Measurements from ENCODE around the gene RAD50. TPM values are rescaled to one million over a fixed set of nuclear protein-coding genes. Genes with fewer than 3 reads are reported as not detected.
A peak's percentile ranks its signal among the peaks of the same experiment; 100 is the strongest.

Gene RAD50
- total and polyA plus RNA-seq, 10 donors = 4.2 to 34.0 (median 25.7) TPM

DNA sequence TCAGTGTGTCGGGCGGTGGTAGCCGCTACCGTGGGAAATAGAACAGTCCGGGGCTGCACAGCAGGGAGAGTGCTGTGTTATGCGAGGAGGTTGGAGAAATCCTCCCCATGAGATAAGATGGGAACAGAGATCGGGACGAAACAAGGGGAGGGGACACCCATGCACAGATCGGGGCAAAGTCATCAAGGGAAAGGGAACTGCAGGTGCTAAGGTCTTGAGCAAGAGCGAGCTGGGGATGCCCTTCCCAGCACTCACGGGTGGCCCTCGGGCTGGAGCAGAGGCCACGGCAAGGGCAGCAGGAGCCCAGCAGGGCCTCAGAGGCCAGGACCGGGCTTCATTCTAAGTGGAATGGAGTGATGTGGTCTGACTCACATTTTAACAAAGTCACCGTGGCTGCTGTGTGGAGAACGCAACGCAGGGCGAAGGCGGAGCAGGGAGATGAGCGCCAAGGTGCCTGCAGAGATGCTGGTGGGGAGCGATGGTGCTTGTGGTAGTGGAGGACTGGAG is 108.8 kb downstream of the RAD50 start:
- DNase-seq = peak; percentile 65
- Histone ChIP-seq H3K9me3 (no peaks in the 10 kb centered on the region), H3K4me1 (peaks cover 0 to 18% (median 6%) of the 10 kb centered on the region in 6 donors), H3K4me3 (no peak overlapping the region), H3K27me3 (replicated peaks in 1 of 7) (no peaks in the 10 kb centered on the region), H3K36me3 (no peaks in the 10 kb centered on the region), H3K27ac (no peak overlapping the region)
- no peak for TF ChIP-seq POLR2A (IDR thresholded peaks at IDR 0.05)
- TF ChIP-seq POLR2AphosphoS5 (IDR thresholded peaks at IDR 0.05) = no peak
- no peak for TF ChIP-seq CTCF (IDR thresholded peaks at IDR 0.05 in 8 of 11, conservative IDR thresholded peaks at IDR 0.05 in 3 of 11)
- intact Hi-C loops (cut with DNase I; ENCODE audit: low total_unique reads) = no loop called here
- WGBS, 5 donors = 88 to 95% (median 92%) methylated on average over 21 of the region's 21 CpGs

DNA sequence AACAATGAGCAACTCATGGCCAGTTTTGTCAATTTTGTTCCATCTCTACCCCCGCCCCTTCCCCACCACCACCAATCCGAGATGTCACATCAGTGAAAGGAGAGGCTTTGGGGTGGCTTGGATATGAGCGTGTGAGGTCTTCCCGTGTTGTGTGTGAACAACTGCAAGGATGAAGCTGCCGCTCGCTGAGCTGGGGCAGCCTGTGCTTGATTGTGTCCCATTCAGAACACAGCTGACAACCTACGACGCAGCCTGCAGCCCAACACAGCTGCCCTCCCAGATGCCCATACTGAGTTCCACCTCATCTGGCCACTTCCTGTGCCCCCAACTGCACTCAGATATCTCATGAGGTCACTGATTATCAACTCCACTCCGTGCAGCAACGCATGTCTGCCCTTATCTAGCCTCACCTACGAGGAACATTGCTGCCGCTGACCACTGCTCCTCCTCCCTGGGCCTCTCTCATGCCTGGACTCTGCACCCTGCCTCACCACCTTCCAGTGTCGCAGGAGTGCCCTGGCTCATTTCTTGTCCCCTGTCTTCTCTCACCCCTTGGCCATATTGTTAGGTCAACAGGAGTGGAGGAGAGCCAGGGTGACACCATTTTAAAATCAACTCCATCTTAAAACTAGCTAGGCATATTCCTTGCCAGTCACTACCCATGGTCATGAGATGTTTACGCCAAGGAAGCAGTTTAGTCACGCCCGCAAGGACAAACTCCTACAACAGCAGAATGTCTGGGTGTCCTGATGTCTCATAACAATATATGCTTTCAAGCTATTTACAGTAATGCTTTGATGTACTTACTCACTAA is 109.7 kb downstream of the RAD50 start:
- Histone ChIP-seq H3K9me3 (no peaks in the 10 kb centered on the region), H3K36me3 (no peaks in the 10 kb centered on the region), H3K27ac (no peak overlapping the region), H3K4me3 (no peak overlapping the region), H3K4me1 (peaks cover 0 to 18% (median 6%) of the 10 kb centered on the region in 6 donors), H3K27me3 (replicated peaks in 1 of 7) (no peaks in the 10 kb centered on the region)
- DNase-seq = peak; percentile 47
- intact Hi-C loops (cut with DNase I; ENCODE audit: low total_unique reads) = no loop called here
- TF ChIP-seq POLR2AphosphoS5 (IDR thresholded peaks at IDR 0.05) (no peak), CTCF (IDR thresholded peaks at IDR 0.05 in 8 of 11, conservative IDR thresholded peaks at IDR 0.05 in 3 of 11) (no peak), POLR2A (IDR thresholded peaks at IDR 0.05) (no peak)
- WGBS, 5 donors = 88 to 95% (median 92%) methylated on average over 16 of the region's 16 CpGs

DNA sequence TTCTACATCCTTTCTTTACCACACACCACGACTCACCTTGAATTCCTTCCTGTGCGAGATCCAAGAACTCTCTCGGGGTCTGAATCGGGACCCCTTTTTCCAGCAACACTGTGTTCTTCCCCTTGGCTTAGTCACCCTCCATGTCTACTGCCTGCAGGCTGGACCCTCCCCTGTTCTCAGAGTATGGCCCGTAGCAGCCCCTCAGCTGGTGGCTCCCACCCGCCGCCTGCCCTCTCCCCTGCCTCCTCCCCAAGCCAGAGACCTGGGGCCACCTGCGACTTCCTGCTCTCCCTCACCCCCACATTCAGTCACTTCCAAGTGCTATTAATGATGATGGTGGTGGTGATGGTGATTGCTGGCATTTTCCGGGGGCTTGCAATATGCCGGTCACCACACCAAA is 110.5 kb downstream of the RAD50 start:
- intact Hi-C loops (cut with DNase I; ENCODE audit: low total_unique reads) = no loop called here
- no peaks in the 10 kb centered on the region for H3K36me3 ChIP-seq
- WGBS, 5 donors = 81 to 88% (median 87%) methylated on average over 10 of the region's 10 CpGs
- H3K27ac ChIP-seq = no peak overlapping the region
- H3K27me3 ChIP-seq (replicated peaks in 1 of 7) = no peaks in the 10 kb centered on the region
- H3K9me3 ChIP-seq = no peaks in the 10 kb centered on the region
- TF ChIP-seq POLR2A (IDR thresholded peaks at IDR 0.05) (no peak), POLR2AphosphoS5 (IDR thresholded peaks at IDR 0.05) (no peak), CTCF (IDR thresholded peaks at IDR 0.05 in 8 of 11, conservative IDR thresholded peaks at IDR 0.05 in 3 of 11) (no peak)
- peaks cover 0 to 18% (median 6%) of the 10 kb centered on the region in 6 donors for H3K4me1 ChIP-seq
- DNase-seq = peak; percentile 57
- H3K4me3 ChIP-seq = no peak overlapping the region

Data from spleen (tissue), 11 donors.